K562 (cell line): Measurements from ENCODE around the gene PRDX6. TPM values are rescaled to one million over a fixed set of nuclear protein-coding genes. Genes with fewer than 3 reads are reported as not detected.
"Not testable (repeated sequence)": the region's sequence is repeated elsewhere in the genome, so short reads cannot be mapped to it uniquely, and the experiment has no call there.

ENCODE experiments used
- ATAC-seq: fragments of 200-7000 bp; cut with Tn5 transposase; 3 replicates; pipeline ENCODE4 v1.9.1; 2020; ENCODE audit warnings: moderate library complexity
- BruUV-seq: library from RNA; stranded (reverse); fragments of 400-500 nt; replicated peaks from 2 replicates; lab custom pipeline; 2021; lab: Mats Ljungman, UMichigan
- CTCF ChIA-PET: fragments of 300-600 bp; formaldehyde crosslinking; extraction: SDS; loops from one replicate; lab custom pipeline; 2021; ENCODE audit warnings: low intra/inter-chr PET ratio; lab: Yijun Ruan, JAX
- POLR2A ChIA-PET: fragments of 300-600, 350-650 bp; sonication (Branson Sonifier 250); formaldehyde crosslinking; extraction: SDS; loops from one replicate; lab custom pipeline; 2021; ENCODE audit warnings: antibody characterized with exemption, inconsistent platforms; lab: Yijun Ruan, JAX
- DNase-seq, 4 experiments: peaks; one replicate each; pipeline versions ENCODE4 v3.0.0 to v3.0.0-alpha.2; 2011 to 2018; ENCODE audit warnings: low spot score in 3 of 4, mixed read lengths in 3 of 4; ENCODE audit errors: extremely low read depth in 1 of 4
- FAIRE-seq: peaks from 2 replicates; lab custom pipeline; 2011; peaks lifted over from hg19 to GRCh38; lab: Jason Lieb, UNC
- H2AFZ ChIP-seq: 2 replicates; pipeline ENCODE4 v1.6.0; 2011; ENCODE audit warnings: low read depth, low read length, control low read depth, inconsistent platforms
- H3K27ac ChIP-seq: fragments of 200-600 bp; 3 replicates; pipeline ENCODE4 v1.8.0; 2011; ENCODE audit warnings: low read depth, mild to moderate bottlenecking, control low read depth, inconsistent platforms, low read length, moderate library complexity, mixed read lengths; ENCODE audit errors: extremely low read depth
- H3K27me3 ChIP-seq, 2 experiments: fragments of 300-600 bp in 1 of 2; 2 replicates in 1 of 2; 3 replicates in 1 of 2; pipeline versions ENCODE4 v1.6.0 to v1.8.0; 2011; ENCODE audit warnings: inconsistent platforms in 2 of 2, low read length in 2 of 2, mild to moderate bottlenecking in 1 of 2, mixed read lengths in 1 of 2, moderate library complexity in 1 of 2; ENCODE audit not compliant: control insufficient read depth in 2 of 2, insufficient read depth in 2 of 2
- H3K36me3 ChIP-seq: fragments of 300-600 bp; 3 replicates; pipeline ENCODE4 v1.8.0; 2011; ENCODE audit warnings: mild to moderate bottlenecking, low read length, inconsistent platforms; ENCODE audit not compliant: control insufficient read depth, insufficient read depth
- H3K4me1 ChIP-seq, 2 experiments: fragments of 200-600 bp in 1 of 2; replicated peaks in 1 of 2; 2 replicates in 1 of 2; 3 replicates in 1 of 2; pipeline versions ENCODE4 v1.5.1 to v1.8.0; 2011; ENCODE audit warnings: inconsistent platforms in 2 of 2, low read length in 2 of 2, mild to moderate bottlenecking in 1 of 2, mixed read lengths in 1 of 2, moderate library complexity in 1 of 2; ENCODE audit not compliant: control insufficient read depth in 2 of 2, insufficient read depth in 2 of 2
- H3K4me2 ChIP-seq: 2 replicates; pipeline ENCODE4 v1.6.1; 2011; ENCODE audit warnings: low read length, control low read depth, inconsistent platforms, mixed read lengths; ENCODE audit not compliant: insufficient read depth
- H3K4me3 ChIP-seq: fragments of 200-600 bp; sonication (generic), shearing (Covaris generic); 2 replicates; pipeline ENCODE4 v1.5.1; 2016; ENCODE audit warnings: control low read depth, inconsistent platforms
- H3K79me2 ChIP-seq: fragments of 200-600 bp; 3 replicates; pipeline ENCODE4 v1.8.0; 2011; ENCODE audit warnings: low read length, inconsistent platforms; ENCODE audit not compliant: control insufficient read depth, insufficient read depth
- H3K9ac ChIP-seq, 2 experiments: 2 replicates each; pipeline versions ENCODE4 v1.6.0 to v1.6.1; 2011; ENCODE audit warnings: low read depth in 2 of 2, low read length in 2 of 2, control low read depth in 1 of 2, inconsistent platforms in 1 of 2, mild to moderate bottlenecking in 1 of 2, mixed read lengths in 1 of 2; ENCODE audit not compliant: insufficient read depth in 1 of 2
- H3K9me1 ChIP-seq: one replicate; pipeline ENCODE4 v1.6.0; 2011; ENCODE audit warnings: inconsistent platforms, mild to moderate bottlenecking, low read length, moderate library complexity; ENCODE audit not compliant: control insufficient read depth, insufficient read depth
- H3K9me3 ChIP-seq: replicated peaks from 2 replicates; pipeline ENCODE4 v1.5.1; 2011; ENCODE audit warnings: low read depth, low read length, inconsistent platforms; ENCODE audit not compliant: control insufficient read depth, insufficient read depth
- H4K20me1 ChIP-seq: replicated peaks from 2 replicates; pipeline ENCODE4 v1.6.1; 2011; ENCODE audit warnings: low read length, inconsistent platforms, mixed read lengths; ENCODE audit not compliant: control insufficient read depth, insufficient read depth
- CBX3 ChIP-seq, 2 experiments: IDR thresholded peaks; 1 replicate in 1 of 2; 2 replicates in 1 of 2; pipeline ENCODE4 v1.6.1; 2012; ENCODE audit warnings: inconsistent platforms in 2 of 2, low read length in 2 of 2, borderline replicate concordance in 1 of 2, control low read depth in 1 of 2
- CBX5 ChIP-seq: IDR thresholded peaks from 2 replicates; pipeline ENCODE4 v1.6.1; 2014; ENCODE audit warnings: low read depth, borderline replicate concordance
- TRIM28 ChIP-seq: fragments of 450-650 bp; IDR thresholded peaks from 2 replicates; pipeline ENCODE4 v1.6.1; 2017
- WGBS: fragments of 100-300 bp; shearing (Covaris generic); methylation state at CpG from one replicate; pipeline ENCODE4 v1.1.6; 2016; ENCODE audit warnings: low coverage, mixed read lengths; ENCODE audit not compliant: insufficient coverage; ENCODE audit errors: missing lambda C conversion rate; 5-methylcytosine and 5-hydroxymethylcytosine counted together
- in situ Hi-C: fragments of 300-500 bp; cut with MboI; formaldehyde crosslinking; loops from 4 replicates; pipeline ENCODE4 v1.15.0; 2018; ENCODE audit warnings: inconsistent platforms, mixed read lengths
- intact Hi-C: fragments of 100-400 bp; cut with micrococcal nuclease; formaldehyde crosslinking; loops from 2 replicates; pipeline ENCODE4 v1.14.2; 2022
- polyA plus RNA-seq, 8 experiments: library from polyadenylated mRNA; depleted of rRNA in 4 of 8; stranded (reverse) in 5 of 8; unstranded in 3 of 8; fragments of >200 nt; fragmentation: Nextera tagmentation in 2 of 8; fragmentation: Illumina TruSeq in 1 of 8; extraction: Ambion mirVana in 2 of 8; extraction: Trizol in 1 of 8; gene quantifications; 2 replicates each; pipeline versions ENCODE4 v1.2.1 to v1.2.3, GENCODE V29; 2011 to 2014; ENCODE audit warnings: inconsistent platforms in 1 of 8, missing spikeins in 1 of 8
- total RNA-seq, 7 experiments: library from RNA; depleted of rRNA in 6 of 7; stranded (reverse); fragments of >200 nt in 6 of 7; fragmentation: Illumina TruSeq in 2 of 7; extraction: Trizol in 2 of 7; gene quantifications; 2 replicates each; pipeline versions ENCODE4 v1.2.1 to v1.2.3, GENCODE V29; 2011 to 2021; ENCODE audit warnings: low replicate concordance in 1 of 7
- TF ChIP-seq, protein P1 (sequence below): fragments of 450-650 bp; IDR thresholded peaks from 2 replicates; pipeline ENCODE4 v1.6.1; 2018; ENCODE audit warnings: mild to moderate bottlenecking, low read depth; ENCODE audit not compliant: partially characterized antibody

Gene PRDX6
- total and polyA plus RNA-seq, 9 of the 15 experiments (the other 6 are each of a cell fraction or from before 2014, with no cell fraction given), result 277 to 1,082 (median 610) TPM

GRCh38 chr1:173493125-173493524 is 16.0 kb downstream of the PRDX6 start:
- H4K20me1 ChIP-seq, in situ Hi-C loops, H3K9ac ChIP-seq, H3K9me1 ChIP-seq, H3K4me3 ChIP-seq, intact Hi-C loops, H3K79me2 ChIP-seq, CTCF ChIA-PET, ATAC-seq, DNase-seq, H3K4me1 ChIP-seq, H3K4me2 ChIP-seq, H3K27me3 ChIP-seq: not testable (repeated sequence)
- POLR2A ChIA-PET, result interaction anchor here (0.6 to 1.0 kb wide), 3 partner anchors 12 to 37 kb away, joined by 3 read pairs; no protein-coding TSS in a partner anchor
- TF ChIP-seq TRIM28 (peak; percentile 70; the same call in 1 of the 2 replicates), CBX5 (0 out of 2 replicates have a peak, but pooled peaks have one; percentile 52), CBX3 (IDR thresholded peaks at IDR 0.05; ENCODE audit: borderline replicate concordance in 1 of 2, low read length in 2 of 2) (0 out of 3 replicates have a peak, but pooled peaks of 1 of the 2 experiments have one; percentile 13)
- TF ChIP-seq, protein P1, sequence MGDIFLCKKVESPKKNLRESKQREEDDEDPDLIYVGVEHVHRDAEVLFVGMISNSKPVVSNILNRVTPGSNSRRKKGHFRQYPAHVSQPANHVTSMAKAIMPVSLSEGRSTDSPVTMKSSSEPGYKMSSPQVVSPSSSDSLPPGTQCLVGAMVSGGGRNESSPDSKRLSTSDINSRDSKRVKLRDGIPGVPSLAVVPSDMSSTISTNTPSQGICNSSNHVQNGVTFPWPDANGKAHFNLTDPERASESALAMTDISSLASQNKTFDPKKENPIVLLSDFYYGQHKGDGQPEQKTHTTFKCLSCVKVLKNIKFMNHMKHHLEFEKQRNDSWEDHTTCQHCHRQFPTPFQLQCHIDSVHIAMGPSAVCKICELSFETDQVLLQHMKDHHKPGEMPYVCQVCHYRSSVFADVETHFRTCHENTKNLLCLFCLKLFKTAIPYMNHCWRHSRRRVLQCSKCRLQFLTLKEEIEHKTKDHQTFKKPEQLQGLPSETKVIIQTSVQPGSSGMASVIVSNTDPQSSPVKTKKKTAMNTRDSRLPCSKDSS, result peak; percentile 23
- TF ChIP-seq, all 486 proteins: peak for 4; not testable (repeated sequence) for 482
- H3K27ac ChIP-seq, FAIRE-seq, H2AFZ ChIP-seq, H3K9me3 ChIP-seq, BruUV-seq: not testable (repeated sequence)
- H3K36me3 ChIP-seq, result peaks cover 13% of the 10 kb centered on the region; the same call in 2 of the 3 replicates
- 77% methylated on average over 8 of the region's 8 CpGs for WGBS
